GM06990 (cell line): ENCODE results near the gene NKX6-2.

ENCODE experiments used
- DNase-seq: peaks from one replicate; pipeline ENCODE4 v3.0.0-alpha.2; 2011; ENCODE audit not compliant: insufficient read length; ENCODE audit errors: extremely low read depth
- H3K27me3 ChIP-seq: replicated peaks from 2 replicates; pipeline ENCODE4 v1.6.0; 2011; ENCODE audit warnings: low read length; ENCODE audit not compliant: control insufficient read depth, insufficient read depth
- H3K36me3 ChIP-seq: 2 replicates; pipeline ENCODE4 v1.5.1; 2011; ENCODE audit warnings: low read length; ENCODE audit not compliant: control insufficient read depth, insufficient read depth
- H3K4me3 ChIP-seq: replicated peaks from 2 replicates; pipeline ENCODE4 v1.5.1; 2011; ENCODE audit warnings: low read depth, mild to moderate bottlenecking, control low read depth, low read length
- TF ChIP-seq, protein P1 (sequence below): IDR thresholded peaks from 2 replicates; pipeline ENCODE4 v1.5.1; 2011; ENCODE audit warnings: low read length, control low read depth, mild to moderate bottlenecking, inconsistent platforms; ENCODE audit not compliant: insufficient read depth, poor library complexity, severe bottlenecking

The NKX6-2 gene

DNA sequence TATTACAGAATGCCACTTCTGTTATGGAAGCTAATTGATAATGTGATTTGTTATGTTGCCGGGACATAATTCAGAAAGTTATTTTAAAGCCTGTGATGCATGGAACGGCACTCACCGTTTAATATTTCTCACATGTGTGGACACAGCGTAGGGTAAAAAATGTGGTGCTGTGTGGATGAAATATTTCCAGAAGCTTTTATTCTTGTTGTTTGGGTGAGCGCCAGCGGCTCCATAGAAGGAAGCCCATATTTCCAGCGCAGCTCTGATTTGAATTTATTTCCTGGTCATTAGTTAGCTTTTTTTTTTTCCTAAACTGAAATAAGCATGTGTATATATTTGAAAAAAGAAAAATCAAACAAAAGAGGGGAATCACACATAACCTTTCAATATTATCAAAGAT lies 20.2 kb upstream of the NKX6-2 start:
- H3K36me3 ChIP-seq = no peaks in the 10 kb centered on the region
- no peaks in the 10 kb centered on the region for H3K27me3 ChIP-seq
- TF ChIP-seq, protein P1, sequence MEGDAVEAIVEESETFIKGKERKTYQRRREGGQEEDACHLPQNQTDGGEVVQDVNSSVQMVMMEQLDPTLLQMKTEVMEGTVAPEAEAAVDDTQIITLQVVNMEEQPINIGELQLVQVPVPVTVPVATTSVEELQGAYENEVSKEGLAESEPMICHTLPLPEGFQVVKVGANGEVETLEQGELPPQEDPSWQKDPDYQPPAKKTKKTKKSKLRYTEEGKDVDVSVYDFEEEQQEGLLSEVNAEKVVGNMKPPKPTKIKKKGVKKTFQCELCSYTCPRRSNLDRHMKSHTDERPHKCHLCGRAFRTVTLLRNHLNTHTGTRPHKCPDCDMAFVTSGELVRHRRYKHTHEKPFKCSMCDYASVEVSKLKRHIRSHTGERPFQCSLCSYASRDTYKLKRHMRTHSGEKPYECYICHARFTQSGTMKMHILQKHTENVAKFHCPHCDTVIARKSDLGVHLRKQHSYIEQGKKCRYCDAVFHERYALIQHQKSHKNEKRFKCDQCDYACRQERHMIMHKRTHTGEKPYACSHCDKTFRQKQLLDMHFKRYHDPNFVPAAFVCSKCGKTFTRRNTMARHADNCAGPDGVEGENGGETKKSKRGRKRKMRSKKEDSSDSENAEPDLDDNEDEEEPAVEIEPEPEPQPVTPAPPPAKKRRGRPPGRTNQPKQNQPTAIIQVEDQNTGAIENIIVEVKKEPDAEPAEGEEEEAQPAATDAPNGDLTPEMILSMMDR = no peak
- DNase-seq = no peak
- H3K4me3 ChIP-seq = no peak overlapping the region

DNA sequence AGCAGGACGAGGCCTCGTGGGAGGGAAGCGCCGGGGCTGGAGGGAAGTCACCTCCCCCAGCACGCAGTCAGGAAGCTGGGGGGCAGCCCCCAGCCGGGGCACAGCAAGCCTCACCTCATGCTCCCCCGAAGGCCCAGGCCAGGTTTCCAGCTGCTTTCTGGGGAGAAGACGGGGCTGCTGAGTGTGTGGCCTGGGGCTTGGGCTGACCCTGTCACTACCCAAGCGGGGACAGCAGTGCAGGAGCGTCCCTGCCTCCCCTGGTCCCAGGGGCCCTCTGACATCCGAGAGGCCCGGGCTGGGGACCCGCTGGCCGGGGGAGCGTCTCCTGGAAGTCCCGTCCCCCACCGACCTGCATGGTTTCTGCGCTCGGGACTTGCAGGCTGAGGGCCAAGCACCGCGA lies 19.7 kb upstream of the NKX6-2 start:
- no peak for DNase-seq
- no peak overlapping the region for H3K4me3 ChIP-seq
- H3K36me3 ChIP-seq = no peaks in the 10 kb centered on the region
- TF ChIP-seq, protein P1 = no peak
- no peaks in the 10 kb centered on the region for H3K27me3 ChIP-seq

DNA sequence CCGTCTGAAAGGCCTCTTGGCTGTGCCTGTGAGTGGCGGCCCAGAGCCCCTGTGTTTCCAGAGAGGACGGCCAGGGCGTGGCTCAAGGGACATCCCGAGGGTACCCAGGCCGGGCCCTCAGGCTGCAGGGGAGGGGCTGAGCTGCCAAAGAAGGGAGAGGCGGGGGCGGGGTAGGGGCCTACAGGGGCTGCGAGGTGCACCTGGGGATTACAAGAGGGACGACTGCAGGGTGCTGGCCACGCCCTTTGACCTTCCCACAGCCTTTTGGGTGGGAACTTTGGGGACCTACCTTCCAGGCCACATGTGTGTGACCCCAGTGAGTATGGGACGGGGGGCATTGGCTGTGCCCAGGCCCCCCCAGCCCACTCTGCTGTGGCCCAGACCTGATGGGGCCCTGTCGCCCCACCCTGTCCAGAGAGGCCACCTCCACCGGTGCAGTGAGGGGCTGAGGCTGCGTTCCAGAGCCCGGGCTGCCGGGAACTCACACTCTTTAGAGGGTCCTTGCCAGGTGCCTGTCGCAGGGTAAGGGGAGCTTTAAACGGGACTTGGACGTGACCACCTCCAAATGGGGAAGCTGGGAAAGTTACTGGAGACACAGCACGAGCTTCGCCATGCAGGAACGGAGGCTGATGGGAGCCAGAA lies 19.0 kb upstream of the NKX6-2 start:
- DNase-seq = no peak
- Histone ChIP-seq H3K27me3 (no peaks in the 10 kb centered on the region), H3K4me3 (no peak overlapping the region), H3K36me3 (no peaks in the 10 kb centered on the region)
- TF ChIP-seq, protein P1 = no peak

DNA sequence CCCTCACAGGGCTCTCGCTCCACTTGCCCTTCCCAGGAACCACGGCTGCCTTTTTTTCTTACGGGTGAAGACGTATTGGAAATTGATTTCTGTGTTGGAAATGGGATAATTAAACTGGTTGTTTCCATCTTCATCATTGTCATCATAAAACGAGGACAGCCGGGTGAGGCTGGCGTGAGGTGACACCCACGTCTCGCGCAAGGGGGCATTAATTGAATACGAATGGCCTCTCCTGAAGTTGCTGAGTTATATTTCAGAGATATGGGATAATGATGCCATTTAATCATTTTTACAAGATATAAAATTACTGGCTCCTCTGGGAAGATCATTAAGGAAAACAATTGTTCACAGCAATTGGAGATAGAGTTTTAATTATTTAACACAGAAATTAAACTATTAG lies 18.3 kb upstream of the NKX6-2 start:
- no peaks in the 10 kb centered on the region for H3K36me3 ChIP-seq
- TF ChIP-seq, protein P1 = no peak
- H3K27me3 ChIP-seq = no peaks in the 10 kb centered on the region
- no peak for DNase-seq
- H3K4me3 ChIP-seq = no peak overlapping the region

DNA sequence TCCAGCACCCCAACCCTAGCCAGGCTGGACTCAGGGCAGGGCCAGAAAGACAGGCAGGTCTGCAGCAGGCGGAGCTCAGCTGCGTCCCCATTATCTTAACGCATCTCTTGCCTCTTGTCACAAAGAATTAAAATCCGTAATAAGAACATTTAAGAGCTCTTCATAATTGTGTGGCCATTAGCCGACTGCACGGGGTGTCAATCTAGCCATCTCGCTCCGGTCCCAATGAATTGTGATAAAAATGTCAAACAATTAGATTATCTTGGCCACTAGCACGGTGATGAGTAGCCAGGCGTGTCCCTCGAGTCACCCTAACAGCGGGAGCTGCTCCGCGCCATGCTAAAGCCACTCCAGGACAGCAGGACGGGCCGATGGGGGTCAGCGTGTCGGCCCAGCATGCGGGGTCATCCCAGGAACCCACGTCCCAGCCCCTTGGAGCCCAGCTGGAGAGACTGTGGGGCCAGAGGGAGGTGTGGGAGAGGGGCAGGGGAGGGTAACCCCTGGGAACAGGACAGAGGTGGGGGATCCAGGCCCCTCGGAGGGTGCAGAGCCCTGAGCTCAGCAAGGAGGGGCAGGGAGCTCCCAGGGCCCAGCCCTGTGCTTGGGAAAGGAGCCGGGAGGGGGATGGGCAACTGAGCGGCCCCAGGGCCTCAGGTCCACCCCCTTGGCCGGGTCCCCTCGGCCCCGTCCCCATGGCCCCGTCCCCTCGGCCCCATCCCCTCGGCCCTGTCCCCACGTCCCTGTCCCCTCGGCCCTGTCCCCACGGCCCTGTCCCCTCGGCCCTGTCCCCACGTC lies 17.7 kb upstream of the NKX6-2 start:
- H3K4me3 ChIP-seq = no peak overlapping the region
- H3K36me3 ChIP-seq = no peaks in the 10 kb centered on the region
- TF ChIP-seq, protein P1 = no peak
- no peaks in the 10 kb centered on the region for H3K27me3 ChIP-seq
- DNase-seq = no peak
